Measurements from ENCODE around the gene MED15.

DNA sequence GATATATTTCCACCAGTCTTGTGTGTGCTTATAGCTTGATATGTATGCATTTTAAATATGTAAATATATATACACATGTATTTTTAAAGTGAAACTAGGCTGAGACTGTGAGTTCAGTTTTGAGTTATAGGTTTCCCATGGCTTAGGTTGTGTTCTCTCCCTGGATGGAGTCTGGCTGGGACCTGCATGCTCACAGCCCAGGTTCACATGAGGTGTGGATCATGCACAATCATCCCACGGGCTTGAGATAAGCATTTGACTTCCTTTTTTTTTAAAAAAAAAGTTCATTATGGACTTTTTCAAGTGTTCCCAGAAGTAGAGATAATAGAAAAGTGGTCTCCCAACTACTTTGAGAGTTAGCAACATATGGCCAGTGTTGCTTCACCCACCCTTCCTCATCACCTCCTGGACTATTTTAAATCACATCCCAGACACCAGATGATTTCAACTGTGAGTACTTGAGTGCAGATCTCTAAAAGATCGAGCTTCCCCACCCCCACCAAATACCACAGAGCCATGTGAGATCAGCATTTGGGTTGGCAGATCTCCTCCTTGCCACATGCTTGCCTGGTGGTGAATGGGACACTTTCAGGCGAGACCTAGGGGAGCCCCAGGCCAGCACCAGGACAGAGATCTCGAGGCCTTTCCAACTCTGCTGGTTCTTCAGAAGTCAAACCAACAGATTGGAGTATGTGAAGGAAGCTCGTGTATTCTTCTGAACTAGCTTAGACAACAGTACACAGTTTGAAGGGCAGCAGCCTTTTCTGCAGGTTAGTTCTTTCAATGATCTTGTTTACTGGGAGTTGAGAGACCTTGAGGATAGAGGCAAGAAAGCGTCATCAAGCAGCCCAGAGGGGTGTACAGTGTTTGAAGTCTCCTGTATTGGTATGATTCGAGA, 15.9 kb downstream of the MED15 start:
- TF ChIP-seq, protein P1, sequence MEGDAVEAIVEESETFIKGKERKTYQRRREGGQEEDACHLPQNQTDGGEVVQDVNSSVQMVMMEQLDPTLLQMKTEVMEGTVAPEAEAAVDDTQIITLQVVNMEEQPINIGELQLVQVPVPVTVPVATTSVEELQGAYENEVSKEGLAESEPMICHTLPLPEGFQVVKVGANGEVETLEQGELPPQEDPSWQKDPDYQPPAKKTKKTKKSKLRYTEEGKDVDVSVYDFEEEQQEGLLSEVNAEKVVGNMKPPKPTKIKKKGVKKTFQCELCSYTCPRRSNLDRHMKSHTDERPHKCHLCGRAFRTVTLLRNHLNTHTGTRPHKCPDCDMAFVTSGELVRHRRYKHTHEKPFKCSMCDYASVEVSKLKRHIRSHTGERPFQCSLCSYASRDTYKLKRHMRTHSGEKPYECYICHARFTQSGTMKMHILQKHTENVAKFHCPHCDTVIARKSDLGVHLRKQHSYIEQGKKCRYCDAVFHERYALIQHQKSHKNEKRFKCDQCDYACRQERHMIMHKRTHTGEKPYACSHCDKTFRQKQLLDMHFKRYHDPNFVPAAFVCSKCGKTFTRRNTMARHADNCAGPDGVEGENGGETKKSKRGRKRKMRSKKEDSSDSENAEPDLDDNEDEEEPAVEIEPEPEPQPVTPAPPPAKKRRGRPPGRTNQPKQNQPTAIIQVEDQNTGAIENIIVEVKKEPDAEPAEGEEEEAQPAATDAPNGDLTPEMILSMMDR (IDR thresholded peaks at IDR 0.05), result no peak
- TF ChIP-seq POLR2AphosphoS5 (IDR thresholded peaks at IDR 0.05) (no peak), POLR2A (IDR thresholded peaks at IDR 0.05) (no peak)
